Smooth muscle cell (in vitro differentiated cells): Measurements from ENCODE around the gene TPT1. TPM values are rescaled to one million over a fixed set of nuclear protein-coding genes. Genes with fewer than 3 reads are reported as not detected.

Experiments used
- DNase-seq: peaks from one replicate; lab custom pipeline; 2025; ENCODE audit not compliant: unreplicated experiment; lab: John Stamatoyannopoulos, UW
- H2AFZ ChIP-seq: fragments of 200-600 bp; sonication (generic); 2 replicates; pipeline ENCODE4 v1.6.0; 2016; ENCODE audit warnings: antibody characterized with exemption, low read depth, mild to moderate bottlenecking
- H3F3A ChIP-seq: fragments of 200-600 bp; sonication (generic); 2 replicates; pipeline ENCODE4 v1.6.0; 2017; ENCODE audit warnings: antibody characterized with exemption, low read depth
- H3K27ac ChIP-seq: fragments of 200-600 bp; sonication (generic); 2 replicates; pipeline ENCODE4 v1.5.1; 2016; ENCODE audit warnings: low read depth, mild to moderate bottlenecking
- H3K27me3 ChIP-seq: fragments of 200-600 bp; sonication (generic); 2 replicates; pipeline ENCODE4 v1.6.1; 2016; ENCODE audit warnings: low read depth, mild to moderate bottlenecking
- H3K36me3 ChIP-seq: fragments of 200-600 bp; sonication (generic); 2 replicates; pipeline ENCODE4 v1.5.1; 2016; ENCODE audit warnings: low read depth
- H3K4me1 ChIP-seq: fragments of 200-600 bp; sonication (generic); 2 replicates; pipeline ENCODE4 v1.5.1; 2016; ENCODE audit warnings: low read depth
- H3K4me2 ChIP-seq: fragments of 200-600 bp; sonication (generic); 2 replicates; pipeline ENCODE4 v1.6.0; 2016; ENCODE audit warnings: mild to moderate bottlenecking
- H3K4me3 ChIP-seq: fragments of 200-600 bp; sonication (generic); 2 replicates; pipeline ENCODE4 v1.5.1; 2016; ENCODE audit warnings: mild to moderate bottlenecking
- H3K79me2 ChIP-seq: fragments of 200-600 bp; sonication (generic); 2 replicates; pipeline ENCODE4 v1.6.0; 2016; ENCODE audit warnings: low read depth, mild to moderate bottlenecking
- H3K9ac ChIP-seq: fragments of 200-600 bp; sonication (generic); 2 replicates; pipeline ENCODE4 v1.6.0; 2016; ENCODE audit warnings: low read depth
- H3K9me3 ChIP-seq: fragments of 200-600 bp; sonication (generic); replicated peaks from 2 replicates; pipeline ENCODE4 v1.5.1; 2016; ENCODE audit warnings: low read depth
- H4K20me1 ChIP-seq: fragments of 200-600 bp; sonication (generic); 2 replicates; pipeline ENCODE4 v1.6.0; 2016; ENCODE audit warnings: low read depth
- CTCF ChIP-seq: fragments of 200-600 bp; sonication (generic); IDR thresholded peaks from 2 replicates; pipeline ENCODE4 v1.5.1; 2017; ENCODE audit warnings: borderline replicate concordance, mild to moderate bottlenecking, antibody characterized with exemption; ENCODE audit not compliant: insufficient read depth, poor library complexity, severe bottlenecking
- WGBS: methylation state at CpG from one replicate; pipeline ENCODE4 v1.1.7; 2016; ENCODE audit warnings: low lambda C conversion rate; 5-methylcytosine and 5-hydroxymethylcytosine counted together
- polyA plus RNA-seq: library from polyadenylated mRNA; unstranded; fragments of >200 nt; fragmentation: Nextera tagmentation; extraction: Ambion mirVana; gene quantifications from 2 replicates; pipeline ENCODE4 v1.2.1, GENCODE V29; 2016
- total RNA-seq: library from RNA; depleted of rRNA; stranded (reverse); fragments of >200 nt; gene quantifications from 2 replicates; pipeline ENCODE4 v1.2.3, GENCODE V29; 2014

The TPT1 gene
- total and polyA plus RNA-seq, 2 experiments from 2014 or later = 1,031 to 3,918 TPM

GRCh38 chr13:45306966-45307365 is 34.0 kb downstream of the TPT1 start:
- no peak overlapping the region for H2AFZ ChIP-seq
- no peak for TF ChIP-seq CTCF
- DNase-seq = no peak
- no peak overlapping the region for H3K9ac ChIP-seq
- H3K4me3 ChIP-seq = no peak overlapping the region
- no peaks in the 10 kb centered on the region for H3K79me2 ChIP-seq
- H3K9me3 ChIP-seq = no peaks in the 10 kb centered on the region
- no peak overlapping the region for H3K27ac ChIP-seq
- H3K36me3 ChIP-seq = no peaks in the 10 kb centered on the region
- H3F3A ChIP-seq = no peaks in the 10 kb centered on the region
- peaks cover 4% of the 10 kb centered on the region for H3K27me3 ChIP-seq
- no peaks in the 10 kb centered on the region for H3K4me1 ChIP-seq
- no peaks in the 10 kb centered on the region for H4K20me1 ChIP-seq
- no peak overlapping the region for H3K4me2 ChIP-seq

- H3K4me1 ChIP-seq = no peaks in the 10 kb centered on the region
- TF ChIP-seq CTCF = no peak
- no peak overlapping the region for H3K4me2 ChIP-seq
- H3K27me3 ChIP-seq = peaks cover 11% of the 10 kb centered on the region
- no peaks in the 10 kb centered on the region for H3K79me2 ChIP-seq
- 84% methylated on average over 5 of the region's 5 CpGs for WGBS
- H4K20me1 ChIP-seq = no peaks in the 10 kb centered on the region
- no peaks in the 10 kb centered on the region for H3K36me3 ChIP-seq
- no peak overlapping the region for H3K4me3 ChIP-seq
- no peaks in the 10 kb centered on the region for H3K9me3 ChIP-seq
- no peak overlapping the region for H3K27ac ChIP-seq
- no peak for DNase-seq
- no peak overlapping the region for H3K9ac ChIP-seq
- no peaks in the 10 kb centered on the region for H3F3A ChIP-seq
- no peak overlapping the region for H2AFZ ChIP-seq
These were observed 35.9 kb downstream of the TPT1 start for GRCh38 chr13:45305079-45305478.

GRCh38 chr13:45303866-45304265 is 37.1 kb downstream of the TPT1 start:
- H3K4me3 ChIP-seq = no peak overlapping the region
- H3K9ac ChIP-seq = no peak overlapping the region
- no peak overlapping the region for H3K27ac ChIP-seq
- WGBS = 89% methylated on average over 5 of the region's 5 CpGs
- DNase-seq = no peak
- peaks cover 11% of the 10 kb centered on the region for H3K27me3 ChIP-seq
- H3K4me2 ChIP-seq = no peak overlapping the region
- H3K4me1 ChIP-seq = no peaks in the 10 kb centered on the region
- H3K79me2 ChIP-seq = no peaks in the 10 kb centered on the region
- no peaks in the 10 kb centered on the region for H3K9me3 ChIP-seq
- no peaks in the 10 kb centered on the region for H3K36me3 ChIP-seq
- H2AFZ ChIP-seq = no peak overlapping the region
- no peaks in the 10 kb centered on the region for H3F3A ChIP-seq
- TF ChIP-seq CTCF = no peak
- no peaks in the 10 kb centered on the region for H4K20me1 ChIP-seq

GRCh38 chr13:45303026-45303425 is 38.0 kb downstream of the TPT1 start:
- no peak overlapping the region for H2AFZ ChIP-seq
- no peak overlapping the region for H3K4me3 ChIP-seq
- no peaks in the 10 kb centered on the region for H3F3A ChIP-seq
- H3K9me3 ChIP-seq = no peaks in the 10 kb centered on the region
- H3K4me1 ChIP-seq = no peaks in the 10 kb centered on the region
- H3K79me2 ChIP-seq = no peaks in the 10 kb centered on the region
- H3K27me3 ChIP-seq = peaks cover 11% of the 10 kb centered on the region
- no peak overlapping the region for H3K9ac ChIP-seq
- DNase-seq = no peak
- H4K20me1 ChIP-seq = no peaks in the 10 kb centered on the region
- H3K36me3 ChIP-seq = no peaks in the 10 kb centered on the region
- no peak overlapping the region for H3K4me2 ChIP-seq
- WGBS = 91% methylated on average over 2 of the region's 2 CpGs
- no peak for TF ChIP-seq CTCF
- no peak overlapping the region for H3K27ac ChIP-seq
